Right cardiac atrium (tissue), 5 donors: ENCODE data around the gene AJAP1. TPM values are rescaled to one million over a fixed set of nuclear protein-coding genes. Genes with fewer than 3 reads are reported as not detected.
A peak's percentile ranks its signal among the peaks of the same experiment; 100 is the strongest.

Experiments
- ATAC-seq, 2 donors: fragments of 200-7000 bp; cut with Tn5 transposase; one replicate each; pipeline versions ENCODE4 v1.8.0 to v1.9.1; 2020; ENCODE audit warnings: moderate library complexity in 2 of 2, mild to moderate bottlenecking in 1 of 2
- DNase-seq, 3 donors: peaks; one replicate each; pipeline ENCODE4 v3.0.0-alpha.2; 2020
- H3K27ac ChIP-seq: one replicate; pipeline ENCODE4 v1.5.1; 2013; ENCODE audit warnings: mild to moderate bottlenecking, low read length, control low read depth, moderate library complexity
- H3K27me3 ChIP-seq: one replicate; pipeline ENCODE4 v1.6.1; 2013; ENCODE audit not compliant: control insufficient read depth, insufficient read depth
- H3K4me1 ChIP-seq: one replicate; pipeline ENCODE4 v1.6.1; 2013; ENCODE audit warnings: low read length; ENCODE audit not compliant: control insufficient read depth, insufficient read depth
- H3K4me3 ChIP-seq: one replicate; pipeline ENCODE4 v1.5.1; 2013; ENCODE audit warnings: low read length, control low read depth
- H3K9me3 ChIP-seq: one replicate; pipeline ENCODE4 v1.6.1; 2013; ENCODE audit warnings: low read length; ENCODE audit not compliant: control insufficient read depth
- whole genome bisulfite sequencing: extraction: QIAGEN DNeasy Blood & Tissue Kit; methylation state at CpG from one replicate; pipeline ENCODE4 v1.1.7; 2013; 5-methylcytosine and 5-hydroxymethylcytosine counted together
- intact Hi-C, 4 donors: fragments of 100-400 bp; cut with DNase I; formaldehyde crosslinking; loops; one replicate each; pipeline versions ENCODE4 v1.11.0 to v1.14.0; 2022 to 2023
- polyA plus RNA-seq: library from polyadenylated mRNA; stranded (reverse); fragments of 200-250 nt; gene quantifications from one replicate; pipeline ENCODE4 v1.2.3, GENCODE V29; 2013
- total RNA-seq, 4 donors: library from RNA; stranded (reverse); fragmentation: NEBNext Ultra II Directional; extraction: Animal tissue kit (Norgen Biotek cat#: 25700); gene quantifications; one replicate each; pipeline ENCODE4 v1.2.1, GENCODE V29; 2021
- donor health status: healthy with polysubstance abuse.
- donor health status: DM: no; HTN: yes; CAD: no.
- donor health status: DM: no; HTN: no; CAD: no.
- donor health status: DM: no; HTN: yes; CAD: no; lungs with severe emphysema.
- donor health status: DM: yes; HTN: yes; CAD: no.

The AJAP1 gene
- total and polyA plus RNA-seq, 5 donors = 0.02 to 0.18 (median 0.06) TPM

DNA sequence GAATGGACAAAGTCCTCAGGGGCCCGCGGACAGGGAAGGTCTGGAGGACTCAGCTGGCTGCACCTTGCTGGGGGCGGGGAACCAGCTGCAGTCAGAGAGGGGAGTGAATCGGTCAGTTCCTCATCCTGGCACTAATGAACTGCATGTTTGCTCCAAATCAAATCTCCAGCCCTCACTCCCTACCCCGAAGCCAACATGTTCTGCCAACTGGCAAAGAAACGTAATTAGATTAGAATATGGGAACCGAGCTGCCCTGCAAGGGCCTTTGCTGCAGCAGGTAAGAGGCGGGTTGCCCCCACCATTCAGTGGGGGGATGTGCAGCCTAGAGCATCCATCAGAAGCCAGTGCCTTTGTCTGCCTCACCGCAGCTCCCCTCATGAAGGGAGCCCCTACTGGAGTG lies 121.1 kb downstream of the AJAP1 start:
- DNase-seq = no peak
- H3K4me3 ChIP-seq = no peak overlapping the region
- H3K27me3 ChIP-seq = no peaks in the 10 kb centered on the region
- no peak for ATAC-seq
- intact Hi-C loops = no loop called here
- no peak overlapping the region for H3K27ac ChIP-seq
- H3K9me3 ChIP-seq = no peaks in the 10 kb centered on the region
- no peaks in the 10 kb centered on the region for H3K4me1 ChIP-seq
- 65% methylated on average over 9 of the region's 9 CpGs for WGBS

DNA sequence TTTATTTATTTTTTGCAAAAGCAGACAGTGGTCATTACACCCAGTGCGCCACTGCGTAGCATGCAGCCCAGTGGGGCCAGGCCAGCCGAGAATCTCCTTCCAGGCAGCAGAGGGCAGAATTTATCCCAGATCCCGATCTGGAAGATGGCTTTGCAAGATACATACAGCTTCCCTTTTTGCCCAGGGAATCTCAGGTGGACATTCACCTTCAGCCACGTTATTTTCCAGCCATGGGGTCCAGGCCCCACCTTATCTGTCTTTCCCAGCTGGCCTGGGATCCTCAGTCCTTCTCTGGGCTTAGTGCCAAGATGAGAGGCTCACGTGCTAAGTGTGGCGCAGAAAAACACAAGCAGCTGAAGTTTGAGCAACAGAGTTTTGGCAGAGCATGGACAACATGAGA lies 123.6 kb downstream of the AJAP1 start:
- Histone ChIP-seq H3K4me1 (no peaks in the 10 kb centered on the region), H3K27ac (no peak overlapping the region), H3K27me3 (no peaks in the 10 kb centered on the region), H3K4me3 (no peak overlapping the region), H3K9me3 (no peaks in the 10 kb centered on the region)
- intact Hi-C loops = no loop called here
- peak in 1 of 2 donors; percentile 37 for ATAC-seq
- WGBS = 30% methylated on average over 7 of the region's 7 CpGs
- DNase-seq = no peak

DNA sequence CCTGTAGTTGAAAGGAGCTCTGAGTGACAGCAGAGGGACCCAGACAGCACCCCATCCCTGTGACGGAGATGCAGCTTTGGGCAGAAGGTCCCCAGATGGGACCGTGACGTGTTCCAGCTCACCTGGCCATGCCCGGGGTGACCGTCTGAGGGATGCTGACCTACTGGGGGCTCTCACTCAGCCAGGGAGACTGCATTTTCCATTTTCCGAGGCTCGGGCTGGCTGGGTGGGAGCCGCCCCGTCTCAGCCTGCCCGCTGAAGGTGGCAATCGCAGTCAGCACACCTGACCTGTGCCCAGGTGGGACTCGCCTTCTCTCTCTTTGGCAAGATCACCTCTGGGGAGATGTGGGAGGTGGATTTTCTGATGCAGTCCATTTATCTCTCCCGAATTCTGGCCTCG lies 127.2 kb downstream of the AJAP1 start:
- no peaks in the 10 kb centered on the region for H3K9me3 ChIP-seq
- no peaks in the 10 kb centered on the region for H3K27me3 ChIP-seq
- intact Hi-C loops = no loop called here
- no peak overlapping the region for H3K27ac ChIP-seq
- no peak overlapping the region for H3K4me3 ChIP-seq
- ATAC-seq (no peak), DNase-seq (no peak)
- no peaks in the 10 kb centered on the region for H3K4me1 ChIP-seq
- 90% methylated on average over 14 of the region's 14 CpGs for WGBS

DNA sequence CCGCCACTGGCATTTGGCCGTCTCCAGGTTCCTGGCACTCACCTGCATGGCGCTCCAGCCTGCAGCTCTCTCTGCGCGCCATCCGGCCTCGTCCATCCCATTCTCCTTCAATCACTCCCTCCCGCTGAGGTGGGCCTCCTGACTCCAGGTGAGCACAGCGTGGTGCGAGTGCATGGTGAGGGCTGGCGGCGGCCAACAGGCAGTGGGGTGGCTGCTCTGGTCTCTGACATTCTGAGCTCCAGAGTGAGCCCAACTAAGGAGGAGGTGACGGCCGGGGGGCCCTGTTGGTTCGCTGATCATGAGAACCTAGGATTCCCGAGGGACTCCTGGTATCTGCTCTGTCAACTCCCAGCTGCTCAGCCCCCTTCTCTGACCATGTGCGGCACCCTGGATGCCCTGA lies 130.4 kb downstream of the AJAP1 start:
- DNase-seq = no peak
- no peaks in the 10 kb centered on the region for H3K4me1 ChIP-seq
- no peak for ATAC-seq
- WGBS = 87% methylated on average over 17 of the region's 17 CpGs
- H3K27me3 ChIP-seq = no peaks in the 10 kb centered on the region
- no peaks in the 10 kb centered on the region for H3K9me3 ChIP-seq
- intact Hi-C loops = no loop called here
- H3K4me3 ChIP-seq = no peak overlapping the region
- H3K27ac ChIP-seq = no peak overlapping the region

DNA sequence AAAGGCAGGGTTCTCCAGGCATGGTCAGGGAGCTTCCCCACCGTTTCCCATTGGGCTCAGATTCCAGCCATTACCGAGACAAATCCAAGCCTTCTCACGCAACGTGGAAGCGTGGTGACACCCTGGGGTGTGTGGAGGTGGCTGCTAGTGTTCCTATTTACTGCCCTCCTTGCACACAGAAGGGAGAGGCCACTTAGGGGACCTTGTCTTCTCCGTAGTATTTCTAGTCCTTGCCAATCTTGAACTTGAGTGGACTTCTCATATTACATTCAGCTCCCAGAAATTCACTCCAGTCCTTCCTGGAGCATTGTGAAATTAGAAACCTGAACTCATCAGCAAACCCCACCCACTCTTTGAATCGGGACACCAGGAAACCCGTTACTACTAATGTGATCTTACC lies 131.6 kb downstream of the AJAP1 start:
- intact Hi-C loops = no loop called here
- no peak overlapping the region for H3K4me3 ChIP-seq
- H3K9me3 ChIP-seq = no peaks in the 10 kb centered on the region
- H3K27me3 ChIP-seq = no peaks in the 10 kb centered on the region
- ATAC-seq (no peak), DNase-seq (no peak)
- no peaks in the 10 kb centered on the region for H3K4me1 ChIP-seq
- 79% methylated on average over 8 of the region's 8 CpGs for WGBS
- H3K27ac ChIP-seq = no peak overlapping the region

DNA sequence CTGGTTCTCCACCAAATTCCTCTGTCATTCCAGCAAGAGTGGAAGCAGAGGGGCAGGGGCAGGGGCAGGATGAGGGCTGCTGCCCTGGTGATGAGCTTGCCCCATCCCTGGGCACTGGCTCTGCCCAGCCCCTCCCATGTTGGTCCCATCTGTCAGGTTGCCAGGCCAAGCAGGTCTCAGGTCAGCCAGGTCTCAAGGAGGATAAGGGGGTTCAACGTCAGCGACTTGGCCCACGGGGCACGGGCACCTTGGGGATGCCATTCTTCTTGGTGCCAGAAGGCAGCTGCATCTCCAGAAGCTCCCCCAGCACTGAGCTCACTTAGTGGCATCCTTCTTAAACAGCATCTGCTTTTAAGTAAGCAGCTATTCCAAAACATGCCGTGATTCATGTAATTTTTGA lies 133.1 kb downstream of the AJAP1 start:
- Histone ChIP-seq H3K27ac (no peak overlapping the region), H3K4me3 (no peak overlapping the region), H3K4me1 (no peaks in the 10 kb centered on the region), H3K9me3 (no peaks in the 10 kb centered on the region), H3K27me3 (no peaks in the 10 kb centered on the region)
- intact Hi-C loops = no loop called here
- DNase-seq (no peak), ATAC-seq (no peak)
- 81% methylated on average over 5 of the region's 5 CpGs for WGBS

DNA sequence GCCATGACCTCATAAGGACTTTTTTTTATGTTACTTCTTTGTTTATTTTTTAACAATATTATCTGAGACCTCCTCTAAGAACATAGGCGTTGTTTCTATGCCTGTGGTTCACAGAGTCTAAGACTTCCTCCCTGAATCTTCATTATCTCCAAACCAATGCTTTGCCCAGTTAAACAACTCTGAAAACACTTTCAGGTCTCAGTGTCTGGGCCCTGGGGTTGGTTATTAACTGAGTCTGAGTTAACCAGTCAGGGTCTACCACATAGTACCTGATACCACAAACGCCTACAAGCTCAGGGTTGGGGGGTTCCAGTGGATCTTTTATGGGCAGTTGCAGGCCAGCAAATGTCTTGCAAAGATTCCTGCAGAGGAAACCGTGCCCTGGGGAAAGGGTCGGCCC lies 138.2 kb downstream of the AJAP1 start:
- peaks cover 4% of the 10 kb centered on the region for H3K4me1 ChIP-seq
- WGBS = 64% methylated on average over 4 of the region's 4 CpGs
- intact Hi-C loops = no loop called here
- H3K27me3 ChIP-seq = no peaks in the 10 kb centered on the region
- DNase-seq (no peak), ATAC-seq (no peak)
- H3K9me3 ChIP-seq = no peaks in the 10 kb centered on the region
- no peak overlapping the region for H3K27ac ChIP-seq
- H3K4me3 ChIP-seq = no peak overlapping the region

DNA sequence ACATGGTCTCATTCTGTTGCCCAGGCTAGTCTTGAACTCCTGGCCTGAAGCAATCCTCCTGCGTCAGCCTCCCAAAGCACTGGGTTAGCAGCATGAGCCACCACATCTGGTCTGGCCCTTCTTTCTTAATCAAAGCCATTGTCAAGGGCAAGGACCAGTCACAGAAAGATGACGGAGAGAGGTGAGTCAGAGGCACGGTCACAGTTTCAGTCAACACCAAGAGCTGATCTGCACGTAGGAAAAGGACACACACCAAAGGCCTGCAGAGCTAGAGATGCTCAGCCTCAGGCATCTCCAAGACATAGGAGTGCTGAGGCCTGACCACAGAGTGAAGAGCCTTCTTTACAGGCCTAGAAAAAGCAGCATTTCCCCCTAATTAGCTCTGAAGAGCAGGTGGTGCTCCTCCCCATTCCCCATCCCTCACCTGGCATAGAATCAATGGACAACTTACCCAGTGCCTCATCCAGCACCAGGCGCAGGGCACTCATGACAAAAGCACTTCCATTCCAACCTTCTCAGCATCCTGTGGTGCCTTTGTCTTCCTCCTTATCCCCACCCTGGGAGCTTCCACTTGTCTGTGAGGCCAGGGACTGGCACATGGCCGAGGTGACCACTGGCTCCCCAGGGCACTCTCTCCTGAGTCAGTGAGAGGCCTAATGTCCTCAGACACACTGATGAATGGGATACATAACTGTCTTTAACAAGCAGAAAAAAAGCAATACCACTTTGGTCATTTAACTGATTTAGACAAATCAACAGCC lies 139.8 kb downstream of the AJAP1 start:
- DNase-seq = no peak

DNA sequence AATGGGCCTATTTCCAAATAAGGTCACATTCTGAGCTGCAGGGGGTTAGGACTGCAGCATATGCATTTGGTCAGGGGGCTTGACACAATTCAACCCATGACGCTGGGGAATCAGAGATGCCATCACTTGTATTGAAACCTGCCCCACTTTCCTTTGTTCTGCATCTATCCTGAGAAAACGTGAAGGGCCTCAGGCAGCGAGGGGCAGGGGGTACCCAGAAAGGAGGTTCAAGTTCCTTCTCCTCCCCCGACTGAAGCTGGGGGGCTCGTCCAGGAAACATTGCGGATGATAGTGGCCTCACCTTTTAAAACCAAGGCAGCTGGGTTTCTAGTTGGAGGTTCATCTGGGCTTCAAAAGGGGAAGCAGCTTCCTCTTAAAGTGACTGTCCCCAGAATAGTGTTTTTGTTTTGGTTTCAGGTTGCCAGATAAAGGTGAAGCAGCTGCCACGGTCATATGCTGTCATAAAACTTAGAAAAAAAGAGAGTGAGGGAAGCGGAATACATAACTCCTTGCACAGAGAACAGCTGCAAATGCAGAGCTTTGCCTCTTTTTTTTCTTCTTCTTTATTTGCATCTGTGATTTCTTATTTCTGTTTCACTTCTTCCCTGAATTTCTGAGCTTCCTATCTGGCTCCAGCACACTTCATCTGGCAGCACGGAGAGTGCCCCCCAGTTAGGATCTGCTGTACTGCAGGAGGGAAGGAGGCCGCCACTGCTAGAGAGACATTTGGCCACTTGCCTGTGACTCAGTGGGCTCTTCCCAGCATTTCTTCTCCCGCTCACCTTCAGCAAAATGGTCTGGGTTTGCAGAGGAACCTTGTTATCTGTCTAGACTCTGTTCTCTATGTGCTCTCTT lies 142.0 kb downstream of the AJAP1 start:
- H3K9me3 ChIP-seq = no peaks in the 10 kb centered on the region
- DNase-seq = no peak
- 67% methylated on average over 11 of the region's 11 CpGs for WGBS
- no peaks in the 10 kb centered on the region for H3K27me3 ChIP-seq
- H3K4me1 ChIP-seq = peaks cover 4% of the 10 kb centered on the region
- intact Hi-C loops = no loop called here
- ATAC-seq = no peak
- H3K27ac ChIP-seq = no peak overlapping the region
- H3K4me3 ChIP-seq = no peak overlapping the region

More for the DNA sequence above, 139.8 kb downstream of the AJAP1 start:
- intact Hi-C loops = no loop called here
- Histone ChIP-seq H3K27me3 (no peaks in the 10 kb centered on the region), H3K4me1 (peaks cover 4% of the 10 kb centered on the region), H3K9me3 (no peaks in the 10 kb centered on the region), H3K4me3 (no peak overlapping the region), H3K27ac (no peak overlapping the region)
- WGBS = 84% methylated on average over 6 of the region's 6 CpGs
- ATAC-seq = no peak

DNA sequence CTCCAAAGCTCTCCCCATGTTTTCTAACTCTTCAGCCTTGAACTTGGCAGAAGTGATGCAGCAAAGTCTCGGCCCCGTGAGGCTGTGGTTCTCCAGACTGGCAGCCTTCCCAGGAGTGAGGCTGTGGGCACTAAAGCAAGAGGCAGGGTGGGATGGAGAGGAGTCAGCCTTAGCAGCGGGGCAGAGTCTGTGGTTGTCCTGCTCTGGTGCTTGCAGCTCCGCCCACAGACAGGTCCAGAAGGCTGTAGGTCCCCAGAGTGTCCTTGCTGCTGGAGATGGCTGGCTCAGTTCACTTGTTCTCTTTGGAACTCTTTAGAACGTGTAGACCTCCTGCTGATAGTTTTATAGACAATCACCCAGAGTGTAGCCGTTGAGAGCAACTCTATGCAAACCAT lies 142.6 kb downstream of the AJAP1 start:
- WGBS = 53% methylated on average over 6 of the region's 6 CpGs
- peak in 1 of 3 donors; percentile 50 for DNase-seq
- ATAC-seq = no peak
- intact Hi-C loops = no loop called here
- Histone ChIP-seq H3K4me1 (peaks cover 4% of the 10 kb centered on the region), H3K27me3 (no peaks in the 10 kb centered on the region), H3K27ac (no peak overlapping the region), H3K9me3 (no peaks in the 10 kb centered on the region), H3K4me3 (no peak overlapping the region)

DNA sequence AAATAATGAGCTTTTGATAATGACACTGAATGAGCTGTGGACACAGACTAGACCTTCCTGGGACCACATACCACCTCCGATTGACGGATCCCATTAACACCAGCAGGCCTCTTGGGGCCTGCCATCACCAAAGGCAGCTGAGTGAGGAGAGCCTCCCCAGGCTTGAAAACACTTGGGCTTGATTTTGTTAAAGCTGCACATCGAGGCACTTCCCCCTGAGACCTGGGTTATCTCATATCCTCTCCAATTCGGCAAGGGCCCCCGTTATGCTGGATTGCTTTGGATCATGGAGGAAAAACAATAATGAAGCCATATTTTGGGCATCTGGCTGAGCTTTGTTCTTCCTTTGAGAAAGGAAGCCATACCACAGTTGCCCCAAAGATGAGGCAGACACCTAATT lies 143.0 kb downstream of the AJAP1 start:
- Histone ChIP-seq H3K4me3 (no peak overlapping the region), H3K9me3 (peaks cover 2% of the 10 kb centered on the region), H3K27me3 (no peaks in the 10 kb centered on the region), H3K27ac (no peak overlapping the region), H3K4me1 (peaks cover 4% of the 10 kb centered on the region)
- WGBS = 48% methylated on average over 5 of the region's 5 CpGs
- intact Hi-C loops = no loop called here
- no peak for ATAC-seq
- DNase-seq = no peak
